AG04449 (cell line): ENCODE results near the gene IQCK.

Source experiments
- CTCF ChIA-PET: fragments of 350-600 bp; formaldehyde crosslinking; extraction: SDS; loops from one replicate; lab custom pipeline; 2021; ENCODE audit warnings: antibody characterized with exemption; lab: Yijun Ruan, JAX
- POLR2A ChIA-PET: fragments of 400-600, 350-600 bp; formaldehyde crosslinking; extraction: SDS; loops from one replicate; lab custom pipeline; 2020; ENCODE audit warnings: antibody characterized with exemption, inconsistent platforms; lab: Yijun Ruan, JAX
- DNase-seq: peaks from one replicate; pipeline ENCODE4 v3.0.0-alpha.2; 2010; ENCODE audit warnings: low read depth, low spot score
- H3K4me3 ChIP-seq: 2 replicates; pipeline ENCODE4 v1.5.1; 2011; ENCODE audit warnings: low read depth, mild to moderate bottlenecking, control low read depth, low read length
- TF ChIP-seq, protein P1 (sequence below): IDR thresholded peaks from one replicate; pipeline ENCODE4 v1.5.1; 2011; ENCODE audit warnings: mild to moderate bottlenecking, moderate library complexity, low read length, control low read depth, inconsistent platforms; ENCODE audit not compliant: insufficient read depth; ENCODE audit errors: missing control alignments

The IQCK gene

DNA sequence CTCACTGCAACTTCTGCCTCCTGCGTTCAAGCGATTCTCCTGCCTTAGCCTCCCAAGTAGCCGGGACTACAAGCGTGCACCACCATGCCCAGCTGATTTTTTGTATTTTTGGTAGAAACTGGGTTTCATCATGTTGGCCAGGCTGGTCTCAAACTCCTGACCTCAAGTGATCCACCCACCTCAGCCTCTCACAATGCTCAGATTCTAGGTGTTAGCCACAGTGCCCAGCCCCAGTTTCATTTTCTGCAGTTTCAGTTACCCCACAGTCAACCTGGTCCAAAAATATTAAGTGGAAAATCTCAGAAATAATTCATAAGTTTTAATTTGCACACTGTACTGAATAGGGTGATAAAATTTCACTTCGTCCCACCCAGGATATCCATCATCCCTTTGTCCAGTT is 28.7 kb upstream of the IQCK start:
- ChIA-PET CTCF (interaction anchor here (1.0 kb wide), 1 partner anchor 197 kb away, joined by 3 read pairs; no protein-coding TSS in a partner anchor), POLR2A (interaction anchor here (0.7 kb wide), 1 partner anchor 90 kb away, joined by 3 read pairs; no protein-coding TSS in a partner anchor)
- H3K4me3 ChIP-seq = no peak overlapping the region
- DNase-seq = no peak
- TF ChIP-seq, protein P1, sequence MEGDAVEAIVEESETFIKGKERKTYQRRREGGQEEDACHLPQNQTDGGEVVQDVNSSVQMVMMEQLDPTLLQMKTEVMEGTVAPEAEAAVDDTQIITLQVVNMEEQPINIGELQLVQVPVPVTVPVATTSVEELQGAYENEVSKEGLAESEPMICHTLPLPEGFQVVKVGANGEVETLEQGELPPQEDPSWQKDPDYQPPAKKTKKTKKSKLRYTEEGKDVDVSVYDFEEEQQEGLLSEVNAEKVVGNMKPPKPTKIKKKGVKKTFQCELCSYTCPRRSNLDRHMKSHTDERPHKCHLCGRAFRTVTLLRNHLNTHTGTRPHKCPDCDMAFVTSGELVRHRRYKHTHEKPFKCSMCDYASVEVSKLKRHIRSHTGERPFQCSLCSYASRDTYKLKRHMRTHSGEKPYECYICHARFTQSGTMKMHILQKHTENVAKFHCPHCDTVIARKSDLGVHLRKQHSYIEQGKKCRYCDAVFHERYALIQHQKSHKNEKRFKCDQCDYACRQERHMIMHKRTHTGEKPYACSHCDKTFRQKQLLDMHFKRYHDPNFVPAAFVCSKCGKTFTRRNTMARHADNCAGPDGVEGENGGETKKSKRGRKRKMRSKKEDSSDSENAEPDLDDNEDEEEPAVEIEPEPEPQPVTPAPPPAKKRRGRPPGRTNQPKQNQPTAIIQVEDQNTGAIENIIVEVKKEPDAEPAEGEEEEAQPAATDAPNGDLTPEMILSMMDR = no peak

DNA sequence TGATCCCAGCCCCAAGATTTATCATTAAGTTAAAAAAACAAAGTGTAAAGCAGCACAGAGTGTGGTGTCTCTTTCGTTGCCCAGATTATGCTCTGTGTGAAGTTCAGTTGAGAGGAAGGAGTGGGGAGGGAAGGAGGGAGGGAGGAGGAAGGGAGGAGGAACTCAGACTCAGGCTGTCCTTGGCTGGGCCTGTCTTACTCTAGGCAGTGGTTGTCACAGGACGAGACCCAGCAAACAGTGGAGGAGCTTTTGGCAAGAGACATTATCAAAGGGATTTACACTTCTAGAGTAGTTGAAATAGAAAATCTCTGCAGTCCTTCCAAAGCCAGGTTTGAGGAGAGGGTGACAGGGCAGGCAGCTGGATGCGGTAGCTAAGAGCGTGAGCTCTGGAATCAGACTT is 27.9 kb upstream of the IQCK start:
- DNase-seq = no peak
- CTCF ChIA-PET = interaction anchor here (0.6 to 1.0 kb wide), 3 partner anchors 9 to 196 kb away, joined by 3 to 4 read pairs (median 3); no protein-coding TSS in a partner anchor
- H3K4me3 ChIP-seq = no peak overlapping the region
- POLR2A ChIA-PET = no interaction called here
- TF ChIP-seq, protein P1 = no peak

DNA sequence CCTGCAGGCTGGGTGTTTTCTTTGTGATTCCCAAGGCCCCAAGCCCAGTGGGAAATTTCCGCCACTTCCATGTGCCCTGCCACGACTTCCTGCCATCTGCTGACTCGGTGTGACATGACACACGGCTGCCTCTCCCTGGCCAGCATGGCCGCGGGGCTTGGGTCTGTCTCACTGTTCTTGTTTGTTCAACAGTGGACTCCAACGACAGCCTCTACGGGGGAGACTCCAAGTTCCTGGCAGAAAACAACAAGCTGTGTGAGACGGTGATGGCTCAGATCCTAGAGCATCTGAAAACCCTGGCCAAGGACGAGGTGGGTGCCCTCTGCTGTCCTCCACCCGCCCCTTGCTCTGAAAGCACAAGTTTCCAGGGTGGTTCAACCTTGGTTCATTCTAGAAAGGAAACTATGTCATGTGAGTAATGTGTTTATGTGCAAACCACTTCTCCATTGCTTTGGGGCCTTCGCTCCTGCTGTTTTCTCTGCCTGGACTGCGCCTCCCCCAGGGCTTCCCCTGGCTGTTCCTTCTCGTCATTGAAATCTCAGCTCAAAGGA is 26.8 kb upstream of the IQCK start:
- ChIA-PET CTCF (no interaction called here), POLR2A (interaction anchor here (0.6 kb wide), 1 partner anchor 75 kb away, joined by 3 read pairs; no protein-coding TSS in a partner anchor)
- TF ChIP-seq, protein P1 = no peak
- H3K4me3 ChIP-seq = no peak overlapping the region
- no peak for DNase-seq

DNA sequence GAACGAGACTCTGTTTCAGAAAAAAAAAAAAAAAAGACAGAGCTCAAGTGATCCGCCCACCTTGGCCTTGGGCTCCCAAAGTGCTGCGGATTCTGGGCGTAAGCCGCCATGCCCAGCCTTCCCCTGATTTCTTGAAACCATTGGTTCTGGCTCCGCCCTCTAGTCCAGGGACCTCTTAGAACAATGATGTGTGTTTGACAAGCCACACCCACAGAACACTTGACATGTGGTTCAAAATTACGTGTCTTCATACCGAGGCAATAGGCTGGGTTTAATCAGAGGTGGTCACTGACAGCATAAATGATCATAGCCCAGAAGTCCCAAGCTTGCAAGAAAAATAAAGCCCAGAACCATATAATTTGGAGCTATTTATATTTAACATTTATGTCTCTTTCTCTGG is 23.1 kb upstream of the IQCK start:
- TF ChIP-seq, protein P1 = no peak
- ChIA-PET CTCF (interaction anchor here (1.2 to 1.7 kb wide), 4 partner anchors 10 to 192 kb away, joined by 3 to 5 read pairs (median 4); partner anchors contain the start of gene GPRC5B), POLR2A (no interaction called here)
- DNase-seq = no peak
- H3K4me3 ChIP-seq = no peak overlapping the region

DNA sequence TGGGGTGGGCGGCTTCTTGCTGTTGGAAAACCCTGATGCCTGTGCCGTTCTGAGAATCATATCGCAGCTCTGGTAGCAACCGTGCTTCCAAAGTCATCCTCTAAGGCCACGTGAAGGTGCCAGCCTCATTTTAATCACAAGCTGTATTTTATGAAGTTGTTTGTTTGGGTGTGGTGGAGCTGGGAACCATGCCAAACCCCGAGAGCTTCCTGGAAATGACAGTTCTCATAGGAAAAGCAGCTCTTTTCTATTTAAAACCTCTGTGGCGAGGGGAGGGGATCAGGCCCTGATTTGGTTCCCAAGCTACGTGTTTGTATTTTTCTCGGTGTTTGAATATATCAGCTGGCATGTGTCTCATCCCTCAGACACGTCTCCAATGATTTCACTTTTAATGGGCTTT is 21.7 kb upstream of the IQCK start:
- TF ChIP-seq, protein P1 = no peak
- DNase-seq = peak; percentile 65
- no peak overlapping the region for H3K4me3 ChIP-seq
- POLR2A ChIA-PET = interaction anchor here (0.6 to 1.1 kb wide), 5 partner anchors 12 to 149 kb away, joined by 3 to 5 read pairs (median 3); partner anchors contain the start of genes IQCK and KNOP1
- CTCF ChIA-PET = interaction anchor here (0.8 to 1.7 kb wide), 4 partner anchors 8 to 191 kb away, joined by 3 to 8 read pairs (median 4); no protein-coding TSS in a partner anchor

DNA sequence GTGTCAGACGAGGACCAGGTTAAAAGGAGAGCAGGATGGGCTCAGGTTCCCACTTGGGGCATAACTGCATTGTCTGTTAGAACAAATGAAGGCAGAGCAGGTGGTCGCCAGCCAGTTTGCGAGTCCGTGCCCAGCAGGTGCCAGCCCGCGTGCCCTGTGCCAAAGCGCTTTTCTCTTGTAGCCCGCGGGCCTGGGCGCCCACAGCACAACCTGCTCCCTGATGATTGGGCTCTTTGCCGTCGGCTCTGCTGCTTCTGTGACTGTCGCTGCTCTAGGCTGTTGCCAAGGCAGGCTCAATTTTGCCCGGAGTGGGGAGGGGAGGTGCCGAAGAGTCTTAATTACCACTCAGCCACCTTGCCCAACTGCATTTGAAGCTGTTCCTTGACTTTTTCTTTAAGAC is 21.1 kb upstream of the IQCK start:
- DNase-seq = no peak
- TF ChIP-seq, protein P1 = no peak
- ChIA-PET CTCF (interaction anchor here (1.3 kb wide), 1 partner anchor 190 kb away, joined by 8 read pairs; no protein-coding TSS in a partner anchor), POLR2A (interaction anchor here (0.6 to 1.1 kb wide), 5 partner anchors 13 to 465 kb away, joined by 3 to 5 read pairs (median 3); partner anchors contain the start of genes IQCK and KNOP1)
- no peak overlapping the region for H3K4me3 ChIP-seq
